ENCODE data around the gene PLD5.
A peak's percentile ranks its signal among the peaks of the same experiment; 100 is the strongest.
"Not testable (repeated sequence)": the region's sequence is repeated elsewhere in the genome, so short reads cannot be mapped to it uniquely, and the experiment has no call there.

PLD5 gene

DNA sequence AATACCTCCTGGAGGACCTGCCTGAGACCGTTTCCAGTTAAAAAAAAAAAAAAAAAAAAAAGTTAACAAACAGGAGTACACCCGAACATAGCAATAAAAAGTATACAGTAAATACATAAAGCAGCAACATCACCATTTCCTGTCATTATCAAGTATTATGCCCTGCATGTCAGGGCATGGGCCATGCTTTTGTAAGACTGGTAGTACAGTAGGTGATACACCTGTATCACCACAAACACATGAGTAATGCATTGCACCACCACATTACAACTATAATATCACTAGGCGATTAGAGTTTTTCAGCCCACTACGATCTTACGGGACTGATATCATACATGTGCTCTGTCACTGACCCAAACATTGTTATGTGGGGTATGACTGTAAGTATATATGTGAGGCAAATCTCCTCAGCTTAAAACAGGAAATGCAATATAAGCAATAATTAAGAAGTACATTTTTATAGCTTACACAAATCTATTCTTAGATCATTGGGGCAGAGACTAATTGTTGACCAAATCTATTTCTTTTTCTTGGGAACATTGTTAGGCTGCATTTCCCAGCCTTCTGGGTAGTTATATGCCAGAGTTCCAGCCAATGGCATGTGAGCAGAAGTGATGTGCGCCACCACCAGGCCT lies 98.1 kb downstream of the PLD5 start:
- no peak for TF ChIP-seq POLR2A (IDR thresholded peaks at IDR 0.05; ENCODE audit: low read depth, low read length)
- FAIRE-seq, result no peak
- DNase-seq (ENCODE audit: insufficient read length, low spot score), result no peak

DNA sequence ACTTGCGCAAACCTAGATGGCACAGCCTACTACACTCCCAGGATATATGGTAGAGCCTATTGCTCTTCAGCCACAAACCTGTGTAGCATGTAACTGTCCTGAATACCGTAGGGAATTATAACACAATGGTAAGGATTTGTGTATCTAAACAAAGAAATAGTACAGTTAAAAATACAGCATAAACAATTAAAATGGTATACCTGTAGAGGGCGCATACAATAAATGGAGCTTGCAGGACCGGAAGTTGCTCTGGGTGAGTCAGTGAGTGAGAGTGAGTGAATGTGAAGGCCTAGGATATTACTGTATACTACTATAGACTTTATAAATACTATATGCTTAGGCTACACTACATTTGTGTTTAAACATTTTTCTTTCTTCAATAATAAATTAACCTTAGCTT lies 99.3 kb downstream of the PLD5 start:
- DNase-seq (ENCODE audit: insufficient read length, low spot score) (peak; percentile 6), FAIRE-seq (no peak)
- no peak for TF ChIP-seq POLR2A (IDR thresholded peaks at IDR 0.05; ENCODE audit: low read depth, low read length)

DNA sequence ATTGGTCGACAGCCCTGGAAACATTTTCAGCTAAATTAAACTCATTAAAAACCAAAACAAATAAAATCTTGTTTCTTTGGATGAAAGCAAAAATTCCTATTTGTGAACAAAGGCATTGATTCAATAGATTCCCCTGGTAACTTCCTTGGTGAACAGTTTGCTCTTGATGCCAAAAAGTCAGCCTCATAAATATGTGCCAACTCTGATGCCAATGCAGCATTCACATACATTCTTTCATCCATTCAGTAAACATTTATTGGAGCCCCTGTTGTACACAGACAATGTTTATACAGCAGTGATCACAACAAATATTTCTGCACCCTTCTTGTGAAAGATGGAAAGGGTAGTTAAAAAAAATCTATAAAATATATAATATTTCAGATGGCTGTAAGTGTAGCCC lies 107.8 kb downstream of the PLD5 start:
- no peak for DNase-seq (ENCODE audit: insufficient read length, low spot score)
- no peak for FAIRE-seq
- TF ChIP-seq POLR2A (IDR thresholded peaks at IDR 0.05; ENCODE audit: low read depth, low read length), result no peak

DNA sequence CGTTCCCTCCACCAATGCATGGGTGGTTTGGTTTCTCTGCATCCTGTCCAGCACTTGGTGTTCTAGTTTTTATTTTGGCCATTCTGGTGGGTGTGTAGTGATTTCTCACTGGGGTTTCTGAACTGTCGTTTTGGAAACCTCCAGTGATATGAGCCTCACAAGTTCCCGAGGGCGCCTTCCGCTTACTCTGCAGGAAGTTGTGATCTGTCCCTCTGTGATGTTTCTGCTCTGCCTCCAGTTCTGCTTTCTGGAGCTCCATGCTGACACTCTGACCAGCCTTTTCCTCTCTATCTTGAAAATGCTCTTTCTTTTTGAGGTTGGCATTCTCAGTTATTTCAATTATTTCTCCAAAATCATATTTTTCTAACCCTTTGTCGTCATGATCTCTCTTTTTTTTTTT lies 111.6 kb downstream of the PLD5 start:
- DNase-seq (ENCODE audit: insufficient read length, low spot score) (no peak), FAIRE-seq (no peak)
- no peak for TF ChIP-seq POLR2A (IDR thresholded peaks at IDR 0.05; ENCODE audit: low read depth, low read length)

DNA sequence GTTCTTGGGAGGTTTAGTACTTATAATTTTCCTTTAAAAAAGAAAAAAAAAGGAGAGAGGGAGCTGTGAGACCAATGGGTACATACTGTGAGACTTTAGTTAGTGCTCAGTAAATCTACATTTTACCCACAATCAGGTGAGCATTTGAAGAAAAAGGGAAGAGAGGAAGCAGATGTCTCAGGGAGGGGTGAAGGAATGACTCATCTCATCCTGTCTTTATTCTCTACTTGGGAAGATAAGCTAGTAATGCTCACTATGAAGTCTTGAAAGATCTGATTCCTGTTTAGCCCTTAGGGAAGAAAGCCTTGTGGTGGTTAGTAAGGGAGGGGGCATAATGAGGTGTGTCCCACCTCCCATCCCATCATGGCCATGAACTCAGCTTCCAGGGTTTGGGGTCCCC lies 112.6 kb downstream of the PLD5 start:
- DNase-seq (ENCODE audit: insufficient read length, low spot score), result no peak
- no peak for FAIRE-seq
- no peak for TF ChIP-seq POLR2A (IDR thresholded peaks at IDR 0.05; ENCODE audit: low read depth, low read length)

DNA sequence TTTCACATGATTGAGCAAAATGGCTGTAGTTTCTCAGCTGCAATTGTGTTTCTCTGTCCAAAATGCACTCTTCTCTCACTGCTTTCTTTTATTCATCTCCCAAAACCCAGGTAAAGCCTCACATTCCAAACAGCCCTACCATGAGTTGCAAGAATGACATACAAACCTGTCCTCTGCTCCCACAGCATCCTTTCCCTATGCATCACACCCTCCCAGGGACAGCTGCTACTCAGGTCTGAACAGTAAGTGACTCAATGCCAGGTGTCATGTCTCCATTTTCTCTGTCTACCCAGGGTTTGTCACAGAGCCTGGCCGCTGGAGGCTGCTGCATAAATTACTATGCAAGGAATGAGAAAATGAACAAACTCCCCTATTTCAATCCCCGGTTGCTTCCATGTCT lies 118.5 kb downstream of the PLD5 start:
- FAIRE-seq (no peak), DNase-seq (ENCODE audit: insufficient read length, low spot score) (no peak)
- no peak for TF ChIP-seq POLR2A (IDR thresholded peaks at IDR 0.05; ENCODE audit: low read depth, low read length)

DNA sequence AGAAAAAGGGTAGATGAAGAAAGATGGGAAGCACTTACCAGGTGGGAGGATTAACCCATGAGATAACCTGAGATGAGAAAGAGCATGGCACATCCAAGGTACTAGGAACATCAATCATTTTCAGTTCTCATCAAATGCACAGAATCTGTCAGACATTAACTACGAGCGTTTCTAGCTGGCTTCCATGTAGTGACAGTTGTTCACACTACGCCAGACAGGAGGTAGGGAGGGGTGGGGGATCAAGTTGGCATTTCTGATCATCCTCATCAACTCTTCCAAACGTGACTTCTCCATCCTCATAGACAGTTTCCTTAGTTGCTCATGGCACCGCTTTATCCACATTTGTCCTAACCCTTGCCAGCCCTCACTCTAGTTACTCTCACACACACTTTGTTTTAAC lies 120.2 kb downstream of the PLD5 start:
- DNase-seq (ENCODE audit: insufficient read length, low spot score), result no peak
- no peak for TF ChIP-seq POLR2A (IDR thresholded peaks at IDR 0.05; ENCODE audit: low read depth, low read length)
- FAIRE-seq, result no peak

DNA sequence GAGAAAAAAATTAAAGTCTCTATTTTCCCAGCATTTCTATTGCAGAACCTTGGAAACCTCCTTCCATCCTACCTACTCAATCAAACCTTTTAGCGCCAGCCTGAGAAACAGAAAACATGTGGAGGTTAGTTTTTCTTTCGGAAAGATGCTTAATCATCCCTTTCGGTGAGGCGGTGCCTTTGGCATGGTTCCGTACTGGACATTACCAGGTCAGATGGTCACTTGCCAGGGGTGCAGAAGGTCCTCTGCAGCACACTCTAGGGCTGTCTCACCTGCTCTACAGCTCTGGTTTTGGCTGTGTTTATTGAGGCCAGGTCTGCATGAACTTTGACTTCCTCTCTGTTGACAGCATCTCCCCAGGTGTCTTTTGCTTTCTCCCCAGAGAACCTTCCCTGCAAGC lies 121.5 kb downstream of the PLD5 start:
- no peak for TF ChIP-seq POLR2A (IDR thresholded peaks at IDR 0.05; ENCODE audit: low read depth, low read length)
- DNase-seq (ENCODE audit: insufficient read length, low spot score), result no peak
- no peak for FAIRE-seq

DNA sequence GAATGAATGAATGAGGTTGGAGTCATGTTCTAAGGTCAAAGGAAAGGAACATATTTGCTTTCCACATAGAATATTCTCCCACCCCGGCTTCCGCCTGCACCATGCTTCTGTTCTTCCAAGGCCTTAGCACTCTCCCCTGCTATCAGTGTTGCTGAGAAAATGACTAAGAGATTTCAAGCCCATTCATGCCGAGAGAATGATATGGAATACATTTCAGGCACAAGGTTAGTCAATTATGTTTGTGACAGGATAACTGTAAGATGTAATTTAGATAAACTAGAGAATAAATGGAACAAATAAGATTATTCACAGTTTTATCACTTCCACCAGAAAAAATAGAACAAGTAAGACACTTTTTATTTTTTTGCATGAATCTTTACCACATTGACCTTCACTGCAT lies 122.6 kb downstream of the PLD5 start:
- DNase-seq (ENCODE audit: insufficient read length, low spot score), result no peak
- no peak for FAIRE-seq
- TF ChIP-seq POLR2A (IDR thresholded peaks at IDR 0.05; ENCODE audit: low read depth, low read length), result no peak

DNA sequence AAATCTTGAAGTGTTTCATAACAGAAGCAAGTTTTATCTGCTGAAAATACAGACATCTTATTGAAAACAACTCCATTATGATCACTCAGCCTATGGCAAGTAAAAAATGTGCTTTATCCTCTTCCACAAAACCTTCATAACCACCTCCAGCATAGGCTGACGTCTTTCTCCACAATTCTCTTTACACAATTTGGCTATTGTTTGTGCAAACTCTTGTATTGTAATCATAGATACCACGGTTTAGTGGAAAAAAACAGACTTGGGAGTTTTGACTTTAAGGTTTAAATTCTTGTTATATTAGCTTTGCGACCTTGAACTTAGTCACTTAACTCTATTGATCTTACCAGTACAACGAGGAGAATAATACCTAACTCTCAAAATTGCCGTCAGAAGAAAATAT lies 126.1 kb downstream of the PLD5 start:
- FAIRE-seq, result no peak
- TF ChIP-seq POLR2A (IDR thresholded peaks at IDR 0.05; ENCODE audit: low read depth, low read length), result no peak
- no peak for DNase-seq (ENCODE audit: insufficient read length, low spot score)

DNA sequence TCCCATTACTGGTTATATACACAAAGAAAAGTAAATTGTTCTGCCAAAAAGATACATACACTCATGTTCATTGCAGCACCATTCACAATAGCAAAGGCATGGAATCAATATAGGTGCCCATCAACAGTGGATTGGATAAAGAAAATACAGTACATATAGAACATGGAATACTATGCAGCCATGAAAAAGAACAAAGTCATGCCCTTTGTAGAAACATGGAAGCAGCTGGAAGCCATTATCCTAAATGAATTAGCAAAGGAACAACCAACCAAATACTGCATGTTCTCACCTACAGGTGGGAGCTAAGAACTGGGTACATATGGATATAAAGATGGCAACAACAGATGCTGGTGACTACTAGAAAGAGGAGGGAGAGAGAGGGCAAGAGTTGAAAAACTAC lies 132.6 kb downstream of the PLD5 start:
- no peak for DNase-seq (ENCODE audit: insufficient read length, low spot score)
- no peak for TF ChIP-seq POLR2A (IDR thresholded peaks at IDR 0.05; ENCODE audit: low read depth, low read length)
- FAIRE-seq, result no peak

DNA sequence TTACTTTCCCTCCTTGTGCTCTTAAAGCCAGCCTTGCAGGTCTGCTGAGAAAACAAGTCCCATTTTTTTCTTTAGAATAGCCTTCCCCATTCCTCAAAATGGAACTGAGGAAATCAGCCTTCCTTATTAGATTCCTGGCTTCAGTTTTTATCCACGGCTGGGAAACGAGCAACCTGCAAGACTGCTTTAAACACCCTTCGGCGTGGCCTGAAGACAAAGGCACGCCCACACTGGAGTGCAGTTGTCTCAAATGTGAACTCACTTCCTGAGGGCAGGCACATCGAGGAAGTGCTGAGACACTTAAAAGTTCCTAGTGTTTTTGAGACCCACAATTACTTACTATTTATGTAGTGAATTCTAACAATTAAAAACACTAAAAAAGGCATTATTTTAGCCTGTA lies 148.4 kb downstream of the PLD5 start:
- FAIRE-seq; DNase-seq (ENCODE audit: insufficient read length, low spot score): not testable (repeated sequence)

DNA sequence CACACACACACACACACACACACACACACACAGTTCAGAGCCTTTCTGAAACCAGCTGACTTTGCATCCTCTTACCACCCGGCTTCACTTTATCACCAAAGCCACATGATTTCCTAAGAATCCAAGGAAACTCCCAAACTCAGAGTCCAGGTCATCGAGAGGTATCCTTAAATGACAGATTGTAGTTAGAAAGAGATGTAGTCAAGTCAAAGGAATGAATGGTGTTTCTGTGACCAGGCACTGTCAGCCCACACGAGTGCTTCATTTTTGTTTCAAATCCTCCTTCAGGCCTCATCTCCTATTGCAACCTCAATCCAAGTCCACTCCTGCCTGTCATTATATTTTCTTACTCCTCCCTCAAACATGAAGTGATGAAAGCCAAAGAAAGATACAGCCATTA lies 174.1 kb downstream of the PLD5 start:
- not testable (repeated sequence) for FAIRE-seq

DNA sequence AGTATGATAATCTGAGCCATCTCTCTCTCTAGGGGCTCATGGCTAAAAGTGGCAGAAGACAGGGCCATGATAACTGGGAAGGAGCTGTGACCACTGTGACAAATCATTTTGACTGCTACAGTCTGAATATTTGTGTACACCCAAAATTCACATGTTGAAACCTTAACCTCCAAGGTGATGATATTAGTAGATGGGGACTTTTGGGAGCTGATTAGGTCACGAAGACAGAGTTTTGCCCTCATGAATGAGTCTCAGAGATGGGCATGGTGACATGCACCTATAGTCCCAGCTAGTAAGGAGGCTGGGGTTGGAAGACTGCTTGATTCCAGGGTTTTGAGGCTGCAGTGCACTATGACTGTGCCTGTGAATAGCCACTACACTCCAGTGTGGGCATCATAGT lies 174.9 kb downstream of the PLD5 start:
- DNase-seq (ENCODE audit: insufficient read length, low spot score) (no peak), FAIRE-seq (no peak)
- TF ChIP-seq POLR2A (IDR thresholded peaks at IDR 0.05; ENCODE audit: low read depth, low read length), result no peak

More for the DNA sequence above, 174.1 kb downstream of the PLD5 start:
- not testable (repeated sequence) for DNase-seq (ENCODE audit: insufficient read length, low spot score)

DNA sequence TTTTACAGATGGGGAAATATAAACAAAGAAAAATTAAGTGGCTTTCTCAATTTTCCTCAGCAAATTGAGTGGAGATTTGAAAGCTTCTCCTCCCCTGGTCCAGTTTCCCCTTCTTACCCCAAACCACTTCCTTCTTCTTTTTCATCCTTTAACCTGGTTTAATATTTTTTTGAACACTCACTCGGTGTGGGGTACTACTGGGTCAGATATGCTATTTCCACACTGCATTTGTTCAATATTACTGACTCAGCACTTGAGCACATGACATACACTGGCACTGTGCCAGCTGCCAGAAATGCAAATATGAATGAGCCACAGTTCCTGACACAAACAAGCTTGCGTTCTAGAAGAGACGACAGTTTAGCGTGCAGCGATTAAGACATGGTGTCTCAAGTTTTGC lies 193.6 kb downstream of the PLD5 start:
- FAIRE-seq, result not testable (repeated sequence)

DNA sequence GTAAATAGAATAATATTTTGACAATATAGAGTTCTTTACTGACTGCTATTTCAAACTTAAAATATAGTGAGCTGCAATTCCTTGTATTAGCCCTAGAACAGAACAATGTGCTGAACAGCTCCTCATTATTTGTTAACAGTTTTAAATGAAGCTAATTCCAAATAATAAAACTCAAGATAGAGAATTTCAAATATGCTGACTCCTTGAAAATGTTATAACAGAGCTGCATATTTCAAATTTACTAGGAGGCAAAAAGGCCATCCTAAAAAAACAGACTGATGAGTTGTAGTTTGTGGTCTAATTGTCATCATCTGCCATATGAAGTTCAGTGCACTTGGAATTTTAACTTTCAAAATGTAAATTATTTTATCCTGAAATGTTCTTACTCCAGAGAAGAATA lies 197.1 kb downstream of the PLD5 start:
- FAIRE-seq; DNase-seq (ENCODE audit: insufficient read length, low spot score): not testable (repeated sequence)

More for the DNA sequence above, 193.6 kb downstream of the PLD5 start:
- DNase-seq (ENCODE audit: insufficient read length, low spot score), result not testable (repeated sequence)

DNA sequence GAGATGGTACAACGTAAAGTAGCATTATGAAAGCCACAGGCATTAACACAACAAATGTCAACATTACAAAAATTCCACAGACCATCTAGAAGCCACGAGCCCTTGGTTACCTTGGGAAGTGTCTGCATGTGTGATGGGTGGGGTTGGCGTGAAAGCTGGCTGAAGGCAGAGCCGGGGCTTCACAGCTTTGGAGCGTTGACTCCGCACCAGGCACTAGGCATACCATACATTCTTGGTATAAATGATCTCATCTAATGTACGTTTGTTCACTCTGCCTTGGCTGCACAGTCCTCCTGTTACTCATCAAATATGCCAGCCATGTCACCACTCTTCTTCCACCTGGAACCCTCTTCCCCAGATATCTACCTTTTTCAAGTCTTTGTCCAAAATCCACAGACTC lies 202.5 kb downstream of the PLD5 start:
- not testable (repeated sequence) for FAIRE-seq; DNase-seq (ENCODE audit: insufficient read length, low spot score)

Data from H54 (cell line).